WTC11 (cell line): Measurements from ENCODE around the gene PTGDR.

Experiments used
- ATF1 ChIP-seq: sonication (generic); formaldehyde crosslinking; IDR thresholded peaks from 2 replicates; pipeline ENCODE4 v1.8.1; 2023; ENCODE audit warnings: mild to moderate bottlenecking, moderate library complexity, missing genetic modification reagents
- ATF2 ChIP-seq: sonication (generic); formaldehyde crosslinking; IDR thresholded peaks from 2 replicates; pipeline ENCODE4 v1.8.1; 2022; ENCODE audit warnings: low read depth, missing genetic modification reagents, borderline replicate concordance
- CTCF ChIP-seq: fragments of 200-600 bp; IDR thresholded peaks from 2 replicates; pipeline ENCODE4 v1.8.0; 2022; ENCODE audit warnings: antibody characterized with exemption
- FOXP4 ChIP-seq: sonication (generic); formaldehyde crosslinking; IDR thresholded peaks from 2 replicates; pipeline ENCODE4 v1.8.0; 2022; ENCODE audit warnings: mild to moderate bottlenecking, missing genetic modification reagents
- KAT7 ChIP-seq: sonication (generic); formaldehyde crosslinking; IDR thresholded peaks from 2 replicates; pipeline ENCODE4 v1.8.1; 2023; ENCODE audit warnings: missing genetic modification reagents, mild to moderate bottlenecking, borderline replicate concordance
- NFYB ChIP-seq: sonication (generic); formaldehyde crosslinking; conservative IDR thresholded peaks from 2 replicates; pipeline ENCODE4 v1.8.0; 2022; ENCODE audit warnings: low read depth, missing genetic modification reagents
- NR1H2 ChIP-seq: sonication (generic); formaldehyde crosslinking; IDR thresholded peaks from 2 replicates; pipeline ENCODE4 v1.9.0; 2021; ENCODE audit warnings: mild to moderate bottlenecking, moderate library complexity, missing genetic modification reagents
- SP1 ChIP-seq: sonication (generic); formaldehyde crosslinking; conservative IDR thresholded peaks from 2 replicates; pipeline ENCODE4 v1.8.1; 2022; ENCODE audit warnings: missing genetic modification reagents
- TCF7 ChIP-seq: sonication (generic); formaldehyde crosslinking; IDR thresholded peaks from 2 replicates; pipeline ENCODE4 v1.8.0; 2022; ENCODE audit warnings: mild to moderate bottlenecking, low read depth, missing genetic modification reagents, moderate library complexity
- USF2 ChIP-seq: sonication (generic); formaldehyde crosslinking; IDR thresholded peaks from 2 replicates; pipeline ENCODE4 v1.8.1; 2023; ENCODE audit warnings: mild to moderate bottlenecking, missing genetic modification reagents, moderate library complexity
- ZBTB21 ChIP-seq: sonication (generic); formaldehyde crosslinking; IDR thresholded peaks from 2 replicates; pipeline ENCODE4 v1.8.1; 2023; ENCODE audit warnings: mild to moderate bottlenecking, missing genetic modification reagents, borderline replicate concordance
- ZNF219 ChIP-seq: sonication (generic); formaldehyde crosslinking; IDR thresholded peaks from 2 replicates; pipeline ENCODE4 v1.8.0; 2023; ENCODE audit warnings: missing genetic modification reagents, mild to moderate bottlenecking, borderline replicate concordance

- TF ChIP-seq NFYB (CRISPR knock-in tag) (no peak), CTCF (no peak), ATF2 (CRISPR knock-in tag) (no peak), ZNF219 (CRISPR knock-in tag) (no peak), KAT7 (CRISPR knock-in tag) (no peak), TCF7 (CRISPR knock-in tag) (no peak), FOXP4 (CRISPR knock-in tag) (no peak), SP1 (no peak), USF2 (no peak), ATF1 (CRISPR knock-in tag) (no peak), NR1H2 (no peak), ZBTB21 (CRISPR knock-in tag) (no peak)
Observed at GRCh38 chr14:52262600-52262999, 4.9 kb upstream of the PTGDR start.
